C4-2B (cell line): Measurements from ENCODE around the gene GPR158.
A peak's percentile ranks its signal among the peaks of the same experiment; 100 is the strongest.

Experiments
- H3K27ac ChIP-seq: fragments of 450-650 bp; 2 replicates; pipeline ENCODE4 v1.5.1; 2017
- CTCF ChIP-seq: fragments of 450-650 bp; conservative IDR thresholded peaks from 2 replicates; pipeline ENCODE4 v1.5.1; 2017; ENCODE audit warnings: mild to moderate bottlenecking
- ZFX ChIP-seq: fragments of 450-650 bp; IDR thresholded peaks from 2 replicates; pipeline ENCODE4 v1.6.1; 2017

GPR158 gene

DNA sequence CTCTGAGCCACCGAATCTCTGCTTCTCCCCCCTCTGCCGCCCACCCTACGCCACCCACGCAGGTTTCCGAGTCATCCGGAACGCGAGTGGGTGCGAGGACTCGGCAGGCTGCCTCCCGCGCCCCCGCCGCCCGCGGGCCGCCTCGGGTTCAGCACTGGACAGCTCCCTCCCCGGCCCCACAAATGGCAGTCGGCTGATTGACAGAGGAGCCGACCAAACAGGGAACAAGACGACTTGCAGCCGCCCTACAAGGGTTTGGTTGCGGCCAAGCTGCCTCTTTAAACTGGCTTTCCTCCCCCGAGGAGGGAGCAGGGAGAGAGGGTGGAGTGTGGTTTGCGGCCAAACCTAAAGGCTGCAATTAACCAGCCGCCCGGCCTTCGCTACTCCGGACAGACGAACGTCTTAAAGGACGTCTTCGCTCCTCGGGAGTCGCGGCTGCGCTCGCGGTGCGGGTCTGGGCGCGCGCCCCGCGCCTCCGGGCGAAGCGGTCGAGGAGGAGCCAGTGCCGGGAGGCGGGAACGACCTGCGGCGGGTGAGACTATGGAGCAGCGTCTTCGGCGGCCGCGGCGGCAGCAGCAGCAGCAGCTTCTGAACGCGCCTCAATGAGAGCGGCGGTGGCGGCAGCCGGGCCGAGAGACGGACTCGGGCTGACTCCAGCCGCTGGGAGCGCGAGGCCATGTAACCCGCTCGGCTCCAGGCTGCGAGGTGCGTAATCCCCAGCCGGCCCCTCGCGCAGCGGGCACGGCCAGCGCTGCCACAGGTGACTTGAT, at the start of gene GPR158:
TSS of gene GPR158 (plus strand) at position 541 of the 770 bp plus-strand sequence. CDS start 420 bp downstream, outside the sequence.
- peak within 1 kb of the TSS; percentile 73 for H3K27ac ChIP-seq
- TF ChIP-seq CTCF, result no peak; the same call in 1 of the 2 replicates
- TF ChIP-seq ZFX, result no peak

GRCh38 chr10:25125201-25125611, 49.6 kb upstream of the GPR158 start:
- TF ChIP-seq ZFX (no peak), CTCF (no peak)
- no peak overlapping the region for H3K27ac ChIP-seq

DNA sequence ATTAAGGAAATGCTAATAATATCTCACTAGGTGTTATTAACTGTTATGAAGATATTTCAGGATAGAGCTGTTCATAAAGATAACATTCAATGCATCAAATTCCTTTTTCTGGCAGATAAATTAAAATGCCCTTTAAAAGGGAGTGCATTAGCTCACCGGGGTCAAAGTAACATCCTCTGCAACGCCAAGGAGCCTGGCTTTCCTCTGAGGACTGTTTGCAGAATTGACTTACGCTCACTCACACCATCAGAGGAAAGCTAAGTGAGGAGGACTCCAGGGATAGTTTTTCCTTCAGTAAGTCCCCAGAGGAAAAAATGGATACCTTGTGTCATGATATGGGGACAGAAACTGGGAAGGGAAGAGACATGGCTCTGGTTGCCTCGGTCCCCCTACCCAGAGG, 45.2 kb upstream of the GPR158 start:
- no peak for TF ChIP-seq CTCF
- TF ChIP-seq ZFX, result no peak
- no peak overlapping the region for H3K27ac ChIP-seq

DNA sequence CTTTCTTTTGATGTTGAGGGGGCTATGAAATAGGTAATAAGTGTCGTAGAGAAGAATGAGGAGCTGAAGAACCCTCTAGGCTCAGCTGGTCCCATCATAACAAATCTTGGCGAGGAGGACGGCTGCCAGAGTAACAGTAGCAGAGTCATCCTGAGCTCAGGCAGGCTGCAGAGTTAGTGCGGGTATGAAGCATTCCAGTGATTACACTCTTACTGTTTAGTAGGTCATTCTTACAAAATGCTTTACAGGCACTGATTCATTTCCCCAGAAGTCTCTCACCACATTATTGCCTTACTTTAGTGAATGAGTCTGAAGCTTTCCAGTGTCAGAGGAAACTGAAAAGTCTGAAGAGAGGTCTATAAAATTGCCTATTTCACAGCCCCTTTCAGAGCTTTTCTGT, 43.9 kb upstream of the GPR158 start:
- TF ChIP-seq ZFX (no peak), CTCF (no peak)
- H3K27ac ChIP-seq, result no peak overlapping the region

GRCh38 chr10:25142116-25142864, 32.5 kb upstream of the GPR158 start:
- H3K27ac ChIP-seq, result no peak overlapping the region
- TF ChIP-seq CTCF, result no peak
- no peak for TF ChIP-seq ZFX

GRCh38 chr10:25157650-25158049, 17.2 kb upstream of the GPR158 start:
- no peak overlapping the region for H3K27ac ChIP-seq
- TF ChIP-seq CTCF (no peak), ZFX (no peak)

DNA sequence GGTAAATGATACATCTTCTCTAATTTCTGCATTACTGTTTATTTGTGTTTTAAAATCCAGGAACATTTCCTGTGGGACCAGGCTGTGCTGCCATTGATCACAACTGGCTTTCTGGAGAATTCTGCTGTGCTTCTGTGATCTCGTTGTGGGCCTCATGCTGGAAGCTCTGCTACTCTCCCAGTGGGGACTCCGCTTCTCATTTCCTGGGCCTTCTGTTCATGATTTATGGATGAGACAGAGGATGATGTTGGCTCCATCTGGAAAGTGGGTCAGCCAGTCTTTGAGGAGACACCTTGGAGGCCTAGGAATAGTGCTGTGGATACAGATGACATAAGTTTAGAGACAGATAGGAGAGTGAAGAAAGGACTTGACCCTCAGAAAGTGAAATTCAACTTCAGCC, 15.2 kb upstream of the GPR158 start:
- no peak for TF ChIP-seq CTCF
- no peak for TF ChIP-seq ZFX

More for the DNA sequence above, 15.2 kb upstream of the GPR158 start:
- no peak overlapping the region for H3K27ac ChIP-seq
